HUES64 (cell line): ENCODE results near the gene RIOK1.

Experiments used
- H3K27ac ChIP-seq: 2 replicates; pipeline ENCODE4 v1.7.0; 2013; ENCODE audit warnings: low read depth, low read length, inconsistent platforms
- H3K27me3 ChIP-seq: 2 replicates; pipeline ENCODE4 v1.6.1; 2013; ENCODE audit warnings: mild to moderate bottlenecking, low read length; ENCODE audit not compliant: insufficient read depth
- H3K36me3 ChIP-seq: 2 replicates; pipeline ENCODE4 v1.6.1; 2013; ENCODE audit warnings: mild to moderate bottlenecking, low read length; ENCODE audit not compliant: insufficient read depth
- H3K4me1 ChIP-seq: 2 replicates; pipeline ENCODE4 v1.6.1; 2013; ENCODE audit warnings: mild to moderate bottlenecking, low read length, moderate library complexity; ENCODE audit not compliant: insufficient read depth
- H3K4me3 ChIP-seq: 2 replicates; pipeline ENCODE4 v1.5.1; 2013; ENCODE audit warnings: mild to moderate bottlenecking, low read length, moderate library complexity
- H3K9ac ChIP-seq: 2 replicates; pipeline ENCODE4 v1.6.1; 2013; ENCODE audit warnings: mild to moderate bottlenecking, low read depth, low read length
- H3K9me3 ChIP-seq: 2 replicates; pipeline ENCODE4 v1.6.1; 2013; ENCODE audit warnings: low read depth, low read length; ENCODE audit not compliant: insufficient read depth
- WGBS: fragments of 150-250, 120-280 bp; methylation state at CpG from one replicate; pipeline ENCODE4 v1.1.7; 2013; ENCODE audit warnings: missing lambda C conversion rate; 5-methylcytosine and 5-hydroxymethylcytosine counted together

RIOK1 gene

DNA sequence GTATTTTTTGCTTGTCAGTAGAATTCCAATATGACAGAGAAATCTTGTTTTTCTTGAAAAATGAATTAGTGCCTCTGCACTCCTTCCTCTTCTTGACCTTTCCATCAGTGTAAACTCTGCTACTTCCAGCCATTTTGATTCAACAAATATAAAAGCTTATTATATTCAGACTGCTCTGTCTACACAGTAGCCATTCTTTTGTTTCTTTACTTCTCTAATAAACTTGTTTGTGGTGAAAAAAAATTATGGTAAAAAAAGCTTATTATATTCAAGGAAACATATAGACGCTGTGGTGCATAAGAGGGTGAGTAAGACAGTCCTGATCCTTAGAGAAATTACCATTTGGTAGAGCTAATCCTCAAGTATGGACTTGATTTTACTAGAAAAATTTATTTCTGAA is 11.6 kb upstream of the RIOK1 start:
- Histone ChIP-seq H3K4me3 (no peak overlapping the region), H3K27me3 (no peaks in the 10 kb centered on the region), H3K9ac (no peak overlapping the region), H3K9me3 (no peaks in the 10 kb centered on the region), H3K27ac (no peak overlapping the region), H3K36me3 (no peaks in the 10 kb centered on the region), H3K4me1 (no peaks in the 10 kb centered on the region)
- WGBS = 81% methylated on average over 1 of the region's 1 CpG

DNA sequence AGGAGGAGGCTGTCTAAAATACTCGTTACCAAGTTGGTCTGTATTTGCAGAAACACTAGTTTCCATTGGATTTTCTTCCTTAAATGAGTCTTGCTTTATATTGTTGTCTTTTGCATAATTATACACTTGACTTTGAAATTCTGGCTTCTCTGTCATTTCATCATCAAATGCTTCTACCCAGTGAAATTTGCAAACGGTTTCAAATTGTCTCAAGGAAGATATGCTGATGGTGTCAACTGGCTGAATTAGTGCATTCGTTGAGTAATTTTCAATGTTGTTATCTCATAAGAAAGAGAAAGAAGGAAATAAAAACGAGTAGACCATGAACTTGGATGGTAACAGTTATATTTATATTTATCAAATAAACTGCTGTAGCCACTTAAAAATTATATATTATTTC is 10.9 kb upstream of the RIOK1 start:
- no peak overlapping the region for H3K4me3 ChIP-seq
- no peaks in the 10 kb centered on the region for H3K36me3 ChIP-seq
- H3K27ac ChIP-seq = no peak overlapping the region
- no peak overlapping the region for H3K9ac ChIP-seq
- no peaks in the 10 kb centered on the region for H3K9me3 ChIP-seq
- no peaks in the 10 kb centered on the region for H3K4me1 ChIP-seq
- WGBS = 78% methylated on average over 2 of the region's 4 CpGs
- H3K27me3 ChIP-seq = no peaks in the 10 kb centered on the region

DNA sequence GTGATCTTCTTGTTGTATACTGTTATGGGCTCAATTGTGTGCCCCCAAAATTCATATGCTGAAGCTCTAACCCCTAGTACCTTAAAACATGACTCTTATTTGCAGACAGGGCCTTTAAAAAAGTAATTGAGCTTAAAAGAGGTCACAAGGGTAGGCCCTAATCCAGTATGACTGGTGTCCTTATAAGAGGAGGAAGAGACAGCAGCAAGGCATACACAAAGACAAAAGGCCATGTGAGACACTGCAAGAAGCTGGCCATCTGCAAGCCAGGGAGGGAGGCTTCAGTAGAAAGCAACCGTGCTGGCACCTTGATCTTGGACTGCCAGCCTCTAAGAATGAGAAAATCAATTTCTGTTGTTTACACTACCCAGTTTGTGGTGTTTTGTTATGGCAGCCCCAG is 8.5 kb upstream of the RIOK1 start:
- WGBS = 73% methylated on average over 1 of the region's 1 CpG

DNA sequence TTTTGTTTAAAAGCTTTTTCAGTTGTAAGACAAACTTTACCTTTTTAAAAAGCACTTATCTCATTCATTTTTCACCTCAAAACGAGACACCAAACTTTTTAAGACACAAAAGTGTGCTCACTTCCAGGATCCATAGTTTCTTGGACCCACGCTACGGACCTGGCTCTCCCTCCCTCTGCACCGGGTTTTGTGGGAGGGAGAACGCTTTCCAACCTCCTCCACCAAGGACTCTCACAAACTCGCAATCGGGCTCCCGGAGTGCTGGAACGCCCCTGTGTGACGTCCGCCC is 502 bp upstream of the RIOK1 start:
- H3K9ac ChIP-seq = peak overlapping the region; percentile 91
- 1% methylated on average over 10 of the region's 11 CpGs for WGBS
- peaks cover 18% of the 10 kb centered on the region for H3K36me3 ChIP-seq
- H3K27ac ChIP-seq = peak overlapping the region; percentile 91
- peak overlapping the region; percentile 92 for H3K4me3 ChIP-seq
- peaks cover 18% of the 10 kb centered on the region for H3K4me1 ChIP-seq
- H3K9me3 ChIP-seq = no peaks in the 10 kb centered on the region
- H3K27me3 ChIP-seq = no peaks in the 10 kb centered on the region

More for the DNA sequence above, 8.5 kb upstream of the RIOK1 start:
- Histone ChIP-seq H3K36me3 (no peaks in the 10 kb centered on the region), H3K4me1 (no peaks in the 10 kb centered on the region), H3K9ac (no peak overlapping the region), H3K27ac (no peak overlapping the region), H3K9me3 (no peaks in the 10 kb centered on the region), H3K27me3 (no peaks in the 10 kb centered on the region), H3K4me3 (no peak overlapping the region)

DNA sequence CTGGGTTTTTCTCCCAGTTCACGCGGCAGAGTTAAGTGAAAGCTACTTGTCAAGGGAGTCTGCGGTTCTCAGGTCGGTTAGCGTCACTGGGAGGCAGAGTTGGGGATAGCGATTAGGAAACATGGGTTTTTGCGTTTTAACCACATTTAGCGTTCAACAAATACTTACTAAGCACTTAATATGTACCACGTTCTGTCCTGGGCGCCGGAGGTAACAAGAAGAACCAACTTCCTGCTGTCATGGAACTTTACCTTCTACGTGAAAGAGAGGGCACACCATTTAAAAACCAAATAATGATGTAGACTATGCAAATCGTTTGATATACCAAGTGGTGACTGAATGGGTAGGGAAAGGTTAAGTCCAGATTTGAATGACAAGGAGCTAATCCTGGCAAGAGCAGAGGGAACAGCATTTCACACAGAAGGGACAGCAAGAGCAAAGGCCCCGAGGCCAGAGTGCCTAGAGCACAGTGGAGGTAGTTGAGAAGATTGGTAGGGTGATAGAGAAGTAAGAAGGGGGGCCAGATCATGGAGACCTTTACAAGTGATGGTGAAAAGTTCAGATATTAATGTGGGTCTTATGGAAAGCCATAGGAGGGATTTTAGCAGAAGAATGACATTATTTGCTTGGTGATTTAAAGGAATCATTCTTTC is 744 bp downstream of the RIOK1 start:
- Histone ChIP-seq H3K27me3 (no peaks in the 10 kb centered on the region), H3K36me3 (peaks cover 30% of the 10 kb centered on the region), H3K4me1 (peaks cover 18% of the 10 kb centered on the region), H3K27ac (no peak overlapping the region), H3K9ac (peak overlapping the region; percentile 91), H3K9me3 (no peaks in the 10 kb centered on the region), H3K4me3 (peak overlapping the region; percentile 92)
- 5% methylated on average over 14 of the region's 14 CpGs for WGBS

DNA sequence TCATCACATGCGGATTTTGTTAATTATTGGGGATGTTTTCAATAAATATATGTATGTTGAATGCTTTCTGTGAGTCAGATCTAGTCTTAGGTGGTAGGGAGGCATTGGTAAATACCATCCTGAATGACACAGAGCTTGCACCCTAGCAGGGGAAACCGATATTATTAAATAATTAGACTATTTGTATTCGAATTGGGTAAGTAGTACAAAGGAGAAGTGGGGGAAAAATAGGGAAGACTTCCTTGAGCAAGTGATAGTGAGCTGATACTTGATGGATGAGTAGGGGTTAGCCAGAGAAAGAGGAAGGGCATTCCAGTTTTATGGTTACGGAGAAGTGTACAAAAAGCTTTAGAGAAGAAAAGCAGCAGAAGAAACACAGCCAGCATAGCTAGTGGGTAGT is 1.5 kb downstream of the RIOK1 start:
- H3K9me3 ChIP-seq = no peaks in the 10 kb centered on the region
- H3K27me3 ChIP-seq = no peaks in the 10 kb centered on the region
- no peak overlapping the region for H3K27ac ChIP-seq
- WGBS = 90% methylated on average over 4 of the region's 4 CpGs
- H3K4me1 ChIP-seq = peaks cover 18% of the 10 kb centered on the region
- peak overlapping the region; percentile 92 for H3K4me3 ChIP-seq
- H3K36me3 ChIP-seq = peaks cover 38% of the 10 kb centered on the region
- H3K9ac ChIP-seq = no peak overlapping the region

DNA sequence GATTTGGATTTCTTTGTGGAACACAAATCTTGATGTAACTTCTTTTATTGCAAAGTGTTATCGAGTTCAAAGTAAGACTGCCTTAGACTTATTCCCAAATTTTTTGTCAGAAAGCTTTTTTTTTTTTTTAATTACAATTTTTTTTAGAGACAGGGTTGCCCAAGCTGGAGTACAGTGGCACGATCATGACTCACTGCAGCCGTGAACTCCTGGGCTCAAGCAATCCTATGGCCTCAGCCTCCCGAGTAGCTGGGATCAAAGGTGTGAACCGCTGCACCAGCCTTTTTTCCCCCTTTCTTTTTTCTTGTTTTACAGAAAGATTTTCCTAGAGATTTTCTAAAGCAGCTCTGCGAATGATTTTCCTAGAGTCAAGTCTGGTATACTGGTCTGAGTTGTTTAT is 2.8 kb downstream of the RIOK1 start:
- H3K4me1 ChIP-seq = peaks cover 18% of the 10 kb centered on the region
- H3K4me3 ChIP-seq = no peak overlapping the region
- H3K9ac ChIP-seq = no peak overlapping the region
- no peaks in the 10 kb centered on the region for H3K27me3 ChIP-seq
- H3K27ac ChIP-seq = no peak overlapping the region
- 95% methylated on average over 5 of the region's 6 CpGs for WGBS
- H3K9me3 ChIP-seq = no peaks in the 10 kb centered on the region
- H3K36me3 ChIP-seq = peaks cover 49% of the 10 kb centered on the region

DNA sequence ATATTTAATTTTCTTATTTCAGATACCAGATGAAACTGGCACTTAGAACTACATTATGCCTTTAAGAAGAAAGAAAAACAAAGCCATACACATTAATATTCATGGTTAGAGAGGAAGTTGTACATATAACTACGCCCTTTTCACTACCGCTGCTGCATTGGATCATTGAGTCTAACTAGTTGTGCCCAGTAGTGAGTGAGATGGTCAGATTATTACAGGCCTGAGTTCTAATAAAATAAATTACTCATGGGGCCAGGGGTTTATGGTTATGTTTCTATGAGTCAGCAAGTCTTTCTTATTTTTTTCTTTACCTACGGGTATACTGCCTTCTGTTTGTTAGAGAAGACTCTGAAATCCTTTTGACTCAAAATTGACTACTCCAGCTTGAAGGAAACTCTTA is 11.5 kb downstream of the RIOK1 start:
- H3K27ac ChIP-seq = no peak overlapping the region
- no peaks in the 10 kb centered on the region for H3K4me1 ChIP-seq
- peaks cover 97% of the 10 kb centered on the region for H3K36me3 ChIP-seq
- H3K9me3 ChIP-seq = no peaks in the 10 kb centered on the region
- no peaks in the 10 kb centered on the region for H3K27me3 ChIP-seq
- H3K4me3 ChIP-seq = no peak overlapping the region
- H3K9ac ChIP-seq = no peak overlapping the region
- WGBS = 98% methylated on average over 3 of the region's 3 CpGs

DNA sequence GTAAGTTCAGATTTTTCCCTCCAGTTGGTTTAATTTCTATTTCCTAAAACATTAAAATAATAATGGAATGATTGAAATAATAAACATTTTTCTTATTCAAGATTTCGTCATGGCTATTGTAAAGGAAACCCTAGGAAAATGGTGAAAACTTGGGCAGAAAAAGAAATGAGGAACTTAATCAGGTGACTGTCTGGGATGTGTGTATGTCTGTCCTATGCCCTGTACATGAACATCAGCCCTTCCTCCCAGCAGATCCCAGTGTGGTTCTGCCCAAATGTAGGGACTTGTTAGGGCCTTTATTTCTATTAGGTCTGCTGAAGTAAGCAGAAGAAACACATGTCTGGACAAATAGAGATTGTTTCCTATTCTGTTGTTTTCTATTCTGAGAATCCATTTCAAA is 13.1 kb downstream of the RIOK1 start:
- Histone ChIP-seq H3K4me3 (no peak overlapping the region), H3K9me3 (no peaks in the 10 kb centered on the region), H3K36me3 (peaks cover 98% of the 10 kb centered on the region), H3K4me1 (no peaks in the 10 kb centered on the region), H3K27me3 (no peaks in the 10 kb centered on the region), H3K9ac (no peak overlapping the region), H3K27ac (no peak overlapping the region)
- WGBS = 87% methylated on average over 1 of the region's 1 CpG

DNA sequence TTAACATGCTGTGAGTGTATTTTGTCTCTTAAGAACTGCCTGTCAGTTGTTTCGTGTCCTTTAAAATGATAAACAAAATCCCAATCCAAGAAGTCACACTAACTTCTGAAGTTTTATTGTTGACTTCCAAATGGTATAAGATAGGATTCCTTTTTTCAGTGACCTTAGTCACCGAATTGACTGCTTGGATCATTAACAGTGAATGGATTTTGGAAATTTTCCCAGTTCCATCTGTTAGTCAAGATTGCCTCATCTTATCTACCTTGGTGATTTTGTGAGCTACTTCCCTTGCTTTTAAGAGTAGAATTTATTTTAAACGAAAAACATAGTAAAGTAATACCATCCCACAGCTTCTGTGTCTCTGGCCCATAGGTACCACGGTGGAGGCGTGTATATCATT is 14.9 kb downstream of the RIOK1 start:
- Histone ChIP-seq H3K36me3 (peaks cover 93% of the 10 kb centered on the region), H3K27ac (no peak overlapping the region), H3K9ac (no peak overlapping the region), H3K27me3 (no peaks in the 10 kb centered on the region), H3K4me1 (no peaks in the 10 kb centered on the region), H3K4me3 (no peak overlapping the region), H3K9me3 (no peaks in the 10 kb centered on the region)
- WGBS = over 99% methylated on average over 4 of the region's 5 CpGs

DNA sequence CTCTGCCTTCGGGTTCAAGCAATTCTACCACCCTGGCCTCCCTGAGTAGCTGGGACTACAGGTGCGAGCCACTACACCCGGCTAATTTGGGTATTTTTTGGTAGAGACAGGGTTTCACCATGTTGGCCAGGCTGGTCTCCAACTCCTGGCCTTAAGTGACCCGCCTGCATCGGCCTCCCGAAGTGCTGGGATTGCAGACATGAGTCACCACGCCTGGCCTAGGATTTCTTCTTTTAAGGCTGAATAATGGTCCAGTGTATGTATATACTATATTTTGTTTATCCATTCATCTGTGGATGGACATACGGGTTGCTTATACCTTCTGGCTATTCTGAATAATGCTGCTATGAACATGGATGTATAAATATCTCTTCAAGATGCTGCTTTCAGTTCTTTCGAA is 17.1 kb downstream of the RIOK1 start:
- 96% methylated on average over 9 of the region's 9 CpGs for WGBS
- no peaks in the 10 kb centered on the region for H3K9me3 ChIP-seq
- H3K36me3 ChIP-seq = peaks cover 92% of the 10 kb centered on the region

DNA sequence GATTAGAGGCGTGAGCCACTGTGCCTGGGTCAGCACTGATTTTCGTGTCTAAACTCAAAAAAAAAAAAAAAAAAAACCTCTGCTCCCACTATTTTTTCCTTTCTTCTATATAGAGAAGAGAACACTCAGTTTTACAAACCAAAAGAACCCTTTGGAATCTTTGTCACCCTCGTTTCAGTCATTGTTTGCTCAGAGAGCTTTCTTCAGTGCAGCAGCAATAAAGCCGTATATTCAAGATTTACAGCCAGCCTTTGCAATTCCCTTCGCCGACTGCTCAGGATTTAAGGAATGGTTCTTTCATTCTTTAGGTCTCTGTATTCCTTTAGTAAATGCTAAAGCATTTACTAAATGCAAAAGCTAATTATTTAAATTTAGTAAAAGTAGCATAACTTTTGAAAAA is 20.1 kb downstream of the RIOK1 start:
- Histone ChIP-seq H3K27ac (no peak overlapping the region), H3K9ac (no peak overlapping the region), H3K27me3 (no peaks in the 10 kb centered on the region), H3K4me1 (peaks cover 15% of the 10 kb centered on the region; the same call in 1 of the 2 replicates), H3K4me3 (no peak overlapping the region), H3K36me3 (peaks cover 91% of the 10 kb centered on the region), H3K9me3 (no peaks in the 10 kb centered on the region)
- 87% methylated on average over 6 of the region's 6 CpGs for WGBS

More for the DNA sequence above, 17.1 kb downstream of the RIOK1 start:
- Histone ChIP-seq H3K9ac (no peak overlapping the region), H3K4me1 (no peaks in the 10 kb centered on the region), H3K27ac (no peak overlapping the region), H3K27me3 (no peaks in the 10 kb centered on the region), H3K4me3 (no peak overlapping the region)
